Tibial nerve (tissue), 4 donors: ENCODE data around the gene MAPK1. TPM values are rescaled to one million over a fixed set of nuclear protein-coding genes. Genes with fewer than 3 reads are reported as not detected.
A peak's percentile ranks its signal among the peaks of the same experiment; 100 is the strongest.
"Not testable (repeated sequence)": the region's sequence is repeated elsewhere in the genome, so short reads cannot be mapped to it uniquely, and the experiment has no call there.

Experiments used
- DNase-seq, 2 donors: peaks; one replicate each; pipeline ENCODE4 v3.0.0-alpha.2; 2019; ENCODE audit warnings: low spot score in 2 of 2
- H3K27ac ChIP-seq, 4 donors: fragments of 200-600 bp; sonication (generic) in 3 of 4; one replicate each; pipeline ENCODE4 v1.5.1; 2017 to 2019; ENCODE audit warnings: mild to moderate bottlenecking in 1 of 4
- H3K27me3 ChIP-seq, 2 donors: fragments of 200-600 bp; sonication (generic) in 1 of 2; one replicate each; pipeline versions ENCODE4 v1.5.1 to v1.6.0; 2017 to 2019
- H3K36me3 ChIP-seq, 3 donors: fragments of 200-600 bp; sonication (generic); one replicate each; pipeline ENCODE4 v1.5.1; 2018 to 2019
- H3K4me1 ChIP-seq, 4 donors: fragments of 200-600 bp; sonication (generic) in 3 of 4; one replicate each; pipeline ENCODE4 v1.5.1; 2017 to 2019
- H3K4me3 ChIP-seq, 4 donors: fragments of 200-600 bp; sonication (generic) in 3 of 4; one replicate each; pipeline ENCODE4 v1.5.1; 2017 to 2019; ENCODE audit warnings: mild to moderate bottlenecking in 1 of 4, moderate library complexity in 1 of 4
- H3K9me3 ChIP-seq, 4 donors: fragments of 200-600 bp; sonication (generic) in 3 of 4; one replicate each; pipeline ENCODE4 v1.5.1; 2017 to 2019
- CTCF ChIP-seq, 5 experiments: fragments of 200-600 bp in 3 of 5; fragments of 450-650 bp in 2 of 5; sonication (generic) in 3 of 5; IDR thresholded peaks; one replicate each; pipeline ENCODE4 v1.5.1; 2016 to 2019; ENCODE audit warnings: antibody characterized with exemption in 5 of 5, mild to moderate bottlenecking in 3 of 5, moderate library complexity in 2 of 5
- EP300 ChIP-seq, 2 donors: sonication (generic); formaldehyde crosslinking; IDR thresholded peaks; one replicate each; pipeline ENCODE4 v1.6.1; 2017; ENCODE audit warnings: antibody characterized with exemption in 2 of 2, mild to moderate bottlenecking in 1 of 2
- POLR2A ChIP-seq, 2 donors: fragments of 450-650 bp; IDR thresholded peaks; one replicate each; pipeline ENCODE4 v1.6.1; 2017; ENCODE audit warnings: antibody characterized with exemption in 2 of 2, mild to moderate bottlenecking in 2 of 2, moderate library complexity in 2 of 2
- WGBS, 2 donors: methylation state at CpG; one replicate each; pipeline ENCODE4 v1.1.5; 2018; 5-methylcytosine and 5-hydroxymethylcytosine counted together
- total RNA-seq, 4 donors: library from RNA; depleted of rRNA; stranded (reverse); fragments of >200 nt; gene quantifications; one replicate each; pipeline ENCODE4 v1.1.0, GENCODE V29; 2016

MAPK1 gene
- total RNA-seq, 4 donors from 2014 or later: 58.1 to 95.3 (median 73.1) TPM

GRCh38 chr22:21719024-21719423 is 148.4 kb downstream of the MAPK1 start:
- Histone ChIP-seq H3K27ac (no peak overlapping the region), H3K4me1 (peaks cover 0 to 7% (median 0%) of the 10 kb centered on the region in 4 donors), H3K27me3 (no peaks in the 10 kb centered on the region), H3K36me3 (no peaks in the 10 kb centered on the region), H3K4me3 (no peak overlapping the region), H3K9me3 (no peaks in the 10 kb centered on the region)
- no peak for DNase-seq
- 46 to 52% methylated on average over 4 of the region's 4 CpGs for WGBS, 2 donors
- TF ChIP-seq CTCF (IDR thresholded peaks at IDR 0.05) (no peak), EP300 (IDR thresholded peaks at IDR 0.05) (no peak)

GRCh38 chr22:21718499-21718898 is 148.9 kb downstream of the MAPK1 start:
- no peaks in the 10 kb centered on the region for H3K36me3 ChIP-seq
- peaks cover 0 to 13% (median 0%) of the 10 kb centered on the region in 4 donors for H3K4me1 ChIP-seq
- H3K4me3 ChIP-seq: no peak overlapping the region
- no peaks in the 10 kb centered on the region for H3K9me3 ChIP-seq
- DNase-seq: no peak
- TF ChIP-seq POLR2A (IDR thresholded peaks at IDR 0.05) (no peak), CTCF (IDR thresholded peaks at IDR 0.05) (no peak), EP300 (IDR thresholded peaks at IDR 0.05) (no peak)
- no peaks in the 10 kb centered on the region for H3K27me3 ChIP-seq
- WGBS, 2 donors: 72 to 77% methylated on average over 4 of the region's 4 CpGs
- no peak overlapping the region for H3K27ac ChIP-seq

- H3K4me1 ChIP-seq: peaks cover 0 to 22% (median 1%) of the 10 kb centered on the region in 4 donors
- WGBS, 2 donors: 88 to 89% methylated on average over 15 of the region's 15 CpGs
- H3K4me3 ChIP-seq, H3K27ac ChIP-seq, H3K27me3 ChIP-seq, DNase-seq, H3K9me3 ChIP-seq, H3K36me3 ChIP-seq: not testable (repeated sequence)
Measured at GRCh38 chr22:21716395-21717122, 150.9 kb downstream of the MAPK1 start.

GRCh38 chr22:21714786-21715185 is 152.7 kb downstream of the MAPK1 start:
- Histone ChIP-seq H3K9me3 (no peaks in the 10 kb centered on the region), H3K27ac (no peak overlapping the region), H3K4me3 (no peak overlapping the region), H3K4me1 (peaks cover 0 to 22% (median 1%) of the 10 kb centered on the region in 4 donors), H3K36me3 (peaks cover 0 to 7% (median 0%) of the 10 kb centered on the region in 3 donors), H3K27me3 (no peaks in the 10 kb centered on the region)
- DNase-seq: no peak
- TF ChIP-seq POLR2A (IDR thresholded peaks at IDR 0.05) (no peak), CTCF (IDR thresholded peaks at IDR 0.05) (no peak), EP300 (IDR thresholded peaks at IDR 0.05) (no peak)
- 67 to 70% methylated on average over 3 of the region's 3 CpGs for whole genome bisulfite sequencing, 2 donors

GRCh38 chr22:21714059-21714770 is 153.2 kb downstream of the MAPK1 start:
- peaks cover 0 to 11% (median 0%) of the 10 kb centered on the region in 3 donors for H3K36me3 ChIP-seq
- H3K4me3 ChIP-seq: no peak overlapping the region
- peak overlapping the region in 2 of 4 donors; percentile 73 to 80 for H3K27ac ChIP-seq
- no peaks in the 10 kb centered on the region for H3K27me3 ChIP-seq
- H3K4me1 ChIP-seq: peaks cover 0 to 22% (median 1%) of the 10 kb centered on the region in 4 donors
- no peak for TF ChIP-seq EP300 (IDR thresholded peaks at IDR 0.05)
- TF ChIP-seq CTCF (IDR thresholded peaks at IDR 0.05): no peak
- TF ChIP-seq POLR2A (IDR thresholded peaks at IDR 0.05): no peak
- WGBS, 2 donors: 77 to 80% methylated on average over 19 to 25 of the region's 32 CpGs
- DNase-seq: no peak
- no peaks in the 10 kb centered on the region for H3K9me3 ChIP-seq
